GM12878 (cell line): ENCODE measurements around the gene RNF167. TPM values are rescaled to one million over a fixed set of nuclear protein-coding genes. Genes with fewer than 3 reads are reported as not detected.

ENCODE experiments used
- BHLHE40 ChIP-seq, 2 experiments: fragments of 450-650 bp in 1 of 2; IDR thresholded peaks; 2 replicates each; pipeline ENCODE4 v1.6.1; 2011 to 2017; ENCODE audit warnings: low read depth in 2 of 2, borderline replicate concordance in 1 of 2, improper control_type of control experiment in 1 of 2, low read length in 1 of 2, mild to moderate bottlenecking in 1 of 2
- DPF2 ChIP-seq: fragments of 450-650 bp; IDR thresholded peaks from 2 replicates; pipeline ENCODE4 v1.6.1; 2017; ENCODE audit warnings: mild to moderate bottlenecking
- EED ChIP-seq: sonication (generic); IDR thresholded peaks from 2 replicates; pipeline ENCODE4 v1.6.1; 2016; ENCODE audit warnings: antibody characterized with exemption, low read depth
- ETV6 ChIP-seq, 2 experiments: fragments of 450-650 bp in 1 of 2; IDR thresholded peaks in 1 of 2; conservative IDR thresholded peaks in 1 of 2; 2 replicates each; pipeline ENCODE4 v1.6.1; 2014; ENCODE audit warnings: antibody characterized with exemption in 1 of 2, borderline replicate concordance in 1 of 2, low read depth in 1 of 2, mild to moderate bottlenecking in 1 of 2, moderate library complexity in 1 of 2
- IKZF1 ChIP-seq: fragments of 450-650 bp; conservative IDR thresholded peaks from 2 replicates; pipeline ENCODE4 v1.6.1; 2017; ENCODE audit warnings: antibody characterized with exemption, mild to moderate bottlenecking
- IKZF2 ChIP-seq, 2 experiments: fragments of 450-650 bp; IDR thresholded peaks; 2 replicates each; pipeline ENCODE4 v1.6.1; 2017; ENCODE audit warnings: mild to moderate bottlenecking in 2 of 2, moderate library complexity in 2 of 2
- JUND ChIP-seq: IDR thresholded peaks from 2 replicates; pipeline ENCODE4 v1.6.1; 2012; ENCODE audit warnings: low read depth, mild to moderate bottlenecking, low read length, improper control_type of control experiment, moderate library complexity
- MEF2A ChIP-seq: IDR thresholded peaks from 2 replicates; pipeline ENCODE4 v1.6.1; 2011; ENCODE audit warnings: low read depth, mild to moderate bottlenecking, low read length, moderate library complexity; ENCODE audit not compliant: insufficient read depth
- MXI1 ChIP-seq: fragments of 150-350 bp; IDR thresholded peaks from 2 replicates; pipeline ENCODE4 v1.6.1; 2011; ENCODE audit warnings: low read depth, mild to moderate bottlenecking, inconsistent platforms, low read length, improper control_type of control experiment
- MYB ChIP-seq: fragments of 150-350 bp; IDR thresholded peaks from 2 replicates; pipeline ENCODE4 v1.6.1; 2014; ENCODE audit warnings: mild to moderate bottlenecking, low read depth, low read length, borderline replicate concordance
- NR2F1 ChIP-seq: fragments of 450-650 bp; conservative IDR thresholded peaks from 2 replicates; pipeline ENCODE4 v1.6.1; 2017; ENCODE audit warnings: mild to moderate bottlenecking
- PAX5 ChIP-seq: IDR thresholded peaks from 2 replicates; pipeline ENCODE4 v1.6.1; 2011; ENCODE audit warnings: low read depth, low read length, borderline replicate concordance
- PML ChIP-seq: IDR thresholded peaks from 2 replicates; pipeline ENCODE4 v1.6.1; 2012; ENCODE audit warnings: low read length, inconsistent platforms
- POLR2A ChIP-seq: IDR thresholded peaks from 2 replicates; pipeline ENCODE4 v1.6.1; 2011; ENCODE audit warnings: low read depth, mild to moderate bottlenecking, low read length
- REST ChIP-seq: IDR thresholded peaks from 2 replicates; pipeline ENCODE4 v1.6.1; 2012; ENCODE audit warnings: mild to moderate bottlenecking, low read depth, low read length
- RUNX3 ChIP-seq: IDR thresholded peaks from 2 replicates; pipeline ENCODE4 v1.6.1; 2012; ENCODE audit warnings: low read length, inconsistent platforms
- SMAD5 ChIP-seq: IDR thresholded peaks from 2 replicates; pipeline ENCODE4 v1.6.1; 2016; ENCODE audit warnings: antibody characterized with exemption, low read depth
- SREBF1 ChIP-seq: IDR thresholded peaks from 2 replicates; pipeline ENCODE4 v1.6.1; 2012; ENCODE audit warnings: mild to moderate bottlenecking, low read length
- SRF ChIP-seq, 2 experiments: IDR thresholded peaks; 2 replicates each; pipeline ENCODE4 v1.6.1; 2011; ENCODE audit warnings: low read depth in 2 of 2, low read length in 2 of 2, mild to moderate bottlenecking in 1 of 2, moderate library complexity in 1 of 2
- TARDBP ChIP-seq: IDR thresholded peaks from 2 replicates; pipeline ENCODE4 v1.6.1; 2016; ENCODE audit warnings: borderline replicate concordance
- ZNF207 ChIP-seq: fragments of 450-650 bp; IDR thresholded peaks from 2 replicates; pipeline ENCODE4 v1.6.1; 2014; ENCODE audit warnings: antibody characterized with exemption, mild to moderate bottlenecking, borderline replicate concordance
- ZZZ3 ChIP-seq: IDR thresholded peaks from 2 replicates; pipeline ENCODE4 v1.6.1; 2011; ENCODE audit warnings: low read depth; ENCODE audit not compliant: control insufficient read depth, insufficient read length
- polyA plus RNA-seq, 11 experiments: library from polyadenylated mRNA; depleted of rRNA in 4 of 11; unstranded in 6 of 11; stranded (reverse) in 5 of 11; fragments of >200 nt; fragmentation: Nextera tagmentation in 4 of 11; fragmentation: Illumina TruSeq in 1 of 11; extraction: Ambion mirVana in 4 of 11; extraction: Trizol in 1 of 11; gene quantifications; 1 replicate in 1 of 11; 2 replicates in 10 of 11; pipeline versions ENCODE4 v1.2.1 to v1.2.3, GENCODE V29; 2011 to 2016; ENCODE audit warnings: inconsistent platforms in 2 of 11, missing spikeins in 2 of 11, low read depth in 1 of 11
- total RNA-seq, 4 experiments: library from RNA; depleted of rRNA in 3 of 4; stranded (reverse); fragments of >200 nt in 3 of 4; fragmentation: Illumina TruSeq in 1 of 4; extraction: Trizol in 1 of 4; gene quantifications; 2 replicates each; pipeline versions ENCODE4 v1.2.1 to v1.2.3, GENCODE V29; 2013 to 2021
- TF ChIP-seq, protein P1 (sequence below): fragments of 450-650 bp; formaldehyde crosslinking; IDR thresholded peaks from 2 replicates; pipeline ENCODE4 v1.4.0; 2022; ENCODE audit warnings: mild to moderate bottlenecking, moderate library complexity
- TF ChIP-seq, protein P2 (sequence below): fragments of 450-650 bp; IDR thresholded peaks from 2 replicates; pipeline ENCODE4 v1.6.1; 2016; ENCODE audit warnings: mild to moderate bottlenecking

RNF167 gene
- total and polyA plus RNA-seq, 10 of the 15 experiments (the other 5 are each of a cell fraction or from before 2014, with no cell fraction given): 33.6 to 147 (median 57.6) TPM

DNA sequence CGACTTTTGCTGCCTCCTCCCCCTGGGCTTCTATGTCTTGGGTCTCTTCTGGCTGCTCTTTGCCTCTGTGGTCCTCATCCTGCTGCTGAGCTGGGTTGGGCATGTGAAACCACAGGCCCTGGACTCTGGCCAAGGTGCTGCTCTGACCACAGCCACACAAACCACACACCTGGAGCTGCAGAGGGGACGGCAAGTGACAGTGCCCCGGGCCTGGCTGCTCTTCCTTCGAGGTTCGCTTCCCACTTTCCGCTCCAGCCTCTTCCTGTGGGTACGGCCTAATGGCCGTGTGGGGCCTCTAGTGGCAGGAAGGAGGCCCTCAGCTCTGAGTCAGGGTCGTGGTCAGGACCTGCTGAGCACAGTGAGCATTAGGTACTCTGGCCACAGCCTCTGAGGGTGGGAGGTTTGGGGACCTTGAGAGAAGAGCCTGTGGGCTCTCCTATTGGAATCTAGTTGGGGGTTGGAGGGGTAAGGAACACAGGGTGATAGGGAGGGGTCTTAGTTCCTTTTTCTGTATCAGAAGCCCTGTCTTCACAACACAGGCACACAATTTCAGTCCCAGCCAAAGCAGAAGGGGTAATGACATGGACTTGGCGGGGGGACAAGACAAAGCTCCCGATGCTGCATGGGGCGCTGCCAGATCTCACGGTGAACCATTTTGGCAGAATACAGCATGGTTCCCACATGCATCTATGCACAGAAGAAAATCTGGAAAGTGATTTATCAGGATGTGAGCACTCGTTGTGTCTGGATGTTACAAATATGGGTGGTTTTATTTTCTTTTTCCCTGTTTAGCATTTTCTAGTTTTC, 5.7 kb upstream of the RNF167 start (continued):
- TF ChIP-seq TARDBP (no peak), SRF (IDR thresholded peaks at IDR 0.05; ENCODE audit: low read depth in 2 of 2, low read length in 2 of 2) (no peak), JUND (no peak), SMAD5 (no peak), MYB (no peak), ZNF207 (no peak), EED (peak; percentile 76), PML (no peak), SREBF1 (no peak), IKZF2 (IDR thresholded peaks at IDR 0.05) (peak; percentile 65 to 67; a peak in 2 of 4 replicates), MEF2A (no peak), ZZZ3 (no peak), PAX5 (no peak), DPF2 (0 out of 2 replicates have a peak, but pooled peaks have one; percentile 23), ETV6 (conservative IDR thresholded peaks at IDR 0.05 in 1 of 2, IDR thresholded peaks at IDR 0.05 in 1 of 2; ENCODE audit: borderline replicate concordance in 1 of 2, low read depth in 1 of 2) (no peak), BHLHE40 (IDR thresholded peaks at IDR 0.05; ENCODE audit: borderline replicate concordance in 1 of 2, low read depth in 2 of 2, low read length in 1 of 2) (peak in 1 of 2 experiments; percentile 60; a peak in 2 of 4 replicates), NR2F1 (peak; percentile 34; the same call in 1 of the 2 replicates), RUNX3 (peak; percentile 96), IKZF1 (peak; percentile 79), MXI1 (no peak), POLR2A (peak; percentile 62), REST (0 out of 2 replicates have a peak, but pooled peaks have one; percentile 39)
- TF ChIP-seq, protein P1, sequence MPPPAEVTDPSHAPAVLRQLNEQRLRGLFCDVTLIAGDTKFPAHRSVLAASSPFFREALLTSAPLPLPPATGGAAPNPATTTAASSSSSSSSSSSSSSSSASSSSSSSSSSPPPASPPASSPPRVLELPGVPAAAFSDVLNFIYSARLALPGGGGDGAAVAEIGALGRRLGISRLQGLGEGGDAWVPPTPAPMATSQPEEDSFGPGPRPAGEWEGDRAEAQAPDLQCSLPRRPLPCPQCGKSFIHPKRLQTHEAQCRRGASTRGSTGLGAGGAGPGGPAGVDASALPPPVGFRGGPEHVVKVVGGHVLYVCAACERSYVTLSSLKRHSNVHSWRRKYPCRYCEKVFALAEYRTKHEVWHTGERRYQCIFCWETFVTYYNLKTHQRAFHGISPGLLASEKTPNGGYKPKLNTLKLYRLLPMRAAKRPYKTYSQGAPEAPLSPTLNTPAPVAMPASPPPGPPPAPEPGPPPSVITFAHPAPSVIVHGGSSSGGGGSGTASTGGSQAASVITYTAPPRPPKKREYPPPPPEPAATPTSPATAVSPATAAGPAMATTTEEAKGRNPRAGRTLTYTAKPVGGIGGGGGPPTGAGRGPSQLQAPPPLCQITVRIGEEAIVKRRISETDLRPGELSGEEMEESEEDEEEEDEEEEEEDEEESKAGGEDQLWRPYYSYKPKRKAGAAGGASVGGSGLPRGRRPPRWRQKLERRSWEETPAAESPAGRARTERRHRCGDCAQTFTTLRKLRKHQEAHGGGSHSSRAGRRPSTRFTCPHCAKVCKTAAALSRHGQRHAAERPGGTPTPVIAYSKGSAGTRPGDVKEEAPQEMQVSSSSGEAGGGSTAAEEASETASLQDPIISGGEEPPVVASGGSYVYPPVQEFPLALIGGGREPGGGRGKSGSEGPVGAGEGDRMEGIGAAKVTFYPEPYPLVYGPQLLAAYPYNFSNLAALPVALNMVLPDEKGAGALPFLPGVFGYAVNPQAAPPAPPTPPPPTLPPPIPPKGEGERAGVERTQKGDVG (CRISPR knock-in tag): no peak
- TF ChIP-seq, protein P2, sequence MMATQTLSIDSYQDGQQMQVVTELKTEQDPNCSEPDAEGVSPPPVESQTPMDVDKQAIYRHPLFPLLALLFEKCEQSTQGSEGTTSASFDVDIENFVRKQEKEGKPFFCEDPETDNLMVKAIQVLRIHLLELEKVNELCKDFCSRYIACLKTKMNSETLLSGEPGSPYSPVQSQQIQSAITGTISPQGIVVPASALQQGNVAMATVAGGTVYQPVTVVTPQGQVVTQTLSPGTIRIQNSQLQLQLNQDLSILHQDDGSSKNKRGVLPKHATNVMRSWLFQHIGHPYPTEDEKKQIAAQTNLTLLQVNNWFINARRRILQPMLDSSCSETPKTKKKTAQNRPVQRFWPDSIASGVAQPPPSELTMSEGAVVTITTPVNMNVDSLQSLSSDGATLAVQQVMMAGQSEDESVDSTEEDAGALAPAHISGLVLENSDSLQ: no peak
